Measurements from ENCODE around the gene OR6K6. TPM values are rescaled to one million over a fixed set of nuclear protein-coding genes. Genes with fewer than 3 reads are reported as not detected.

OR6K6 gene
- total RNA-seq, 1 donor from 2014 or later = not detected

DNA sequence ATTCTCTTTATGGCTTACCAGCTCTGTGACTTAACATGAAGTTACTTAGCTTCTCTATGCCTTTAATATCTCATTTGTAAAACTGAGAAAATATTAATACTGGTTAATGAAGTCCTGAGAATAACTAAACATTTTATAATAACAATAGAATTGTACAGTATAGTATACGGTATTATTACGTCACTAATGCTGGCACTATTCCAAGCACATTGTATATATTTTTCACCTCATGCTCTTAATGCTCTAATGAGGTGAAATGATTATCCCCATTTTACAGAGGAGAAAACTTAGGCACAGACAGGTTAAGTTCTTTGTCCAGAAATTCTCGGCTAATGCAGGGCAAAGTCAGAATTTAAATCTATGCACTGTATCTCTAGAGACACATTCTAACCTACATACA, 34.9 kb upstream of the OR6K6 start:
- H3K9me3 Mint-ChIP-seq = no peaks in the 10 kb centered on the region
- no peak for DNase-seq (ENCODE audit: low spot score)
- Histone ChIP-seq H3K9me3 (ENCODE audit: low read depth) (no peaks in the 10 kb centered on the region), H3K79me2 (ENCODE audit: low read depth) (no peaks in the 10 kb centered on the region), H3K27me3 (no peaks in the 10 kb centered on the region), H2AFZ (replicated peaks) (no peak overlapping the region), H3K9ac (no peak overlapping the region), H3K4me1 (no peaks in the 10 kb centered on the region), H3K36me3 (no peaks in the 10 kb centered on the region), H3K4me3 (no peak overlapping the region), H3F3A (ENCODE audit: low read depth) (no peaks in the 10 kb centered on the region), H3K27ac (no peak overlapping the region), H3K4me2 (no peak overlapping the region), H4K20me1 (ENCODE audit: low read depth) (no peaks in the 10 kb centered on the region)
- no peaks in the 10 kb centered on the region for H3K36me3 Mint-ChIP-seq
- no peak overlapping the region for H3K4me3 Mint-ChIP-seq
- no peaks in the 10 kb centered on the region for H3K4me1 Mint-ChIP-seq
- no peaks in the 10 kb centered on the region for H3K27me3 Mint-ChIP-seq (ENCODE audit: insufficient read depth, low read depth)
- TF ChIP-seq EZH2phosphoT487 (IDR thresholded peaks at IDR 0.05) = no peak
- TF ChIP-seq, protein P1, sequence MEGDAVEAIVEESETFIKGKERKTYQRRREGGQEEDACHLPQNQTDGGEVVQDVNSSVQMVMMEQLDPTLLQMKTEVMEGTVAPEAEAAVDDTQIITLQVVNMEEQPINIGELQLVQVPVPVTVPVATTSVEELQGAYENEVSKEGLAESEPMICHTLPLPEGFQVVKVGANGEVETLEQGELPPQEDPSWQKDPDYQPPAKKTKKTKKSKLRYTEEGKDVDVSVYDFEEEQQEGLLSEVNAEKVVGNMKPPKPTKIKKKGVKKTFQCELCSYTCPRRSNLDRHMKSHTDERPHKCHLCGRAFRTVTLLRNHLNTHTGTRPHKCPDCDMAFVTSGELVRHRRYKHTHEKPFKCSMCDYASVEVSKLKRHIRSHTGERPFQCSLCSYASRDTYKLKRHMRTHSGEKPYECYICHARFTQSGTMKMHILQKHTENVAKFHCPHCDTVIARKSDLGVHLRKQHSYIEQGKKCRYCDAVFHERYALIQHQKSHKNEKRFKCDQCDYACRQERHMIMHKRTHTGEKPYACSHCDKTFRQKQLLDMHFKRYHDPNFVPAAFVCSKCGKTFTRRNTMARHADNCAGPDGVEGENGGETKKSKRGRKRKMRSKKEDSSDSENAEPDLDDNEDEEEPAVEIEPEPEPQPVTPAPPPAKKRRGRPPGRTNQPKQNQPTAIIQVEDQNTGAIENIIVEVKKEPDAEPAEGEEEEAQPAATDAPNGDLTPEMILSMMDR (IDR thresholded peaks at IDR 0.05) = no peak
- no peak overlapping the region for H3K27ac Mint-ChIP-seq

DNA sequence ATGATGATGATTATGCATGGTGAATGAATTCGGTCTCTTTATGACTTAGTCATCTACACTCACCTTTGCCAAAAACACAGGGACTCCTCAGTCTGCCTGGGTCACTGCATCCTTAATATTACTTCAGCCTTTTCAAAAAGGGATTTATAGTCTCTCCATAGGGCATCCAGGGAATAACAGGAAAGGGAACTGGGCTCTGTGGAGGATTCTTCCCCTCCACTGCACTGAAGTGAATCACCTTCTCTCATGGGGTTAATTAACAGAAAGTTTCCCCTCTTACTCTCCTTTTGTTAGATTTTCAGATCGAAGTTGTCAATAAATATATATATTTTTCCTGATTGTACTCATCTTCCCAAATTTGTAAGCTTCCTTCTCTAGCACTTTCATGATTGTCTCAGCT, 33.9 kb upstream of the OR6K6 start, which contains the start of gene OR6K3:
Gene OR6K3 (minus strand): TSS at position 101 of the 400 bp plus-strand sequence. CDS start 2,605 bp downstream, outside the sequence.
- Histone ChIP-seq H4K20me1 (ENCODE audit: low read depth) (no peaks in the 10 kb centered on the region), H2AFZ (replicated peaks) (no peak within 1 kb of the TSS), H3K9ac (no peak within 1 kb of the TSS), H3K4me2 (no peak within 1 kb of the TSS), H3F3A (ENCODE audit: low read depth) (no peaks in the 10 kb centered on the region), H3K36me3 (no peaks in the 10 kb centered on the region), H3K27ac (no peak within 1 kb of the TSS), H3K4me1 (no peaks in the 10 kb centered on the region), H3K9me3 (ENCODE audit: low read depth) (no peaks in the 10 kb centered on the region), H3K27me3 (no peaks in the 10 kb centered on the region), H3K4me3 (no peak within 1 kb of the TSS), H3K79me2 (ENCODE audit: low read depth) (no peaks in the 10 kb centered on the region)
- DNase-seq (ENCODE audit: low spot score) = no peak
- no peak within 1 kb of the TSS for H3K27ac Mint-ChIP-seq
- no peaks in the 10 kb centered on the region for H3K27me3 Mint-ChIP-seq (ENCODE audit: insufficient read depth, low read depth)
- TF ChIP-seq, protein P1 (IDR thresholded peaks at IDR 0.05) = no peak
- TF ChIP-seq EZH2phosphoT487 (IDR thresholded peaks at IDR 0.05) (no peak), EZH2 (IDR thresholded peaks at IDR 0.05) (no peak)
- H3K4me3 Mint-ChIP-seq = no peak within 1 kb of the TSS
- no peaks in the 10 kb centered on the region for H3K36me3 Mint-ChIP-seq
- H3K9me3 Mint-ChIP-seq = no peaks in the 10 kb centered on the region
- H3K4me1 Mint-ChIP-seq = no peaks in the 10 kb centered on the region

DNA sequence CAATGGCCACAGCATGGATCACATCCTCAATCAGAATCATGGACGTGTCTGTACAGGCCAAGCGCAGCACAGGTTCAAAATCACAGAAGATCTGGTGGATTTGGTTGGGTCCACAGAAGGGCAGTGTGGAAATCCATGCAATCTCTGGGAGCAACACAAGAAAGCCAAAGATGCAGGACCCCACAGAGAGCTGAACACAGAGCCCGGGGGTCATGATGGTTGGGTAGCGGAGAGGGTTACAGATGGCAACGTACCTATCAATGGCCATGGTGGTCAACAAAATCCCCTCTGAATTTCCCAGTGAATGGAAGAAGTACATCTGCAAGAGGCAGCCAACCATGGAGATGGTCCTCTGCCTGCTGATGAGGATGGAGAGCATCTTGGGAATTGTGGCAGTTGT, 30.1 kb upstream of the OR6K6 start:
- no peak overlapping the region for H3K27ac Mint-ChIP-seq
- Histone ChIP-seq H3K4me2 (no peak overlapping the region), H2AFZ (replicated peaks) (no peak overlapping the region), H3K27ac (no peak overlapping the region), H3F3A (ENCODE audit: low read depth) (no peaks in the 10 kb centered on the region), H3K4me1 (no peaks in the 10 kb centered on the region), H3K36me3 (no peaks in the 10 kb centered on the region), H3K9ac (no peak overlapping the region), H3K9me3 (ENCODE audit: low read depth) (no peaks in the 10 kb centered on the region), H3K79me2 (ENCODE audit: low read depth) (no peaks in the 10 kb centered on the region), H3K4me3 (no peak overlapping the region), H3K27me3 (no peaks in the 10 kb centered on the region), H4K20me1 (ENCODE audit: low read depth) (no peaks in the 10 kb centered on the region)
- no peak for TF ChIP-seq EZH2 (IDR thresholded peaks at IDR 0.05)
- TF ChIP-seq EZH2phosphoT487 (IDR thresholded peaks at IDR 0.05) = no peak
- TF ChIP-seq, protein P1 (IDR thresholded peaks at IDR 0.05) = no peak
- H3K36me3 Mint-ChIP-seq = no peaks in the 10 kb centered on the region
- H3K4me3 Mint-ChIP-seq = no peak overlapping the region
- no peaks in the 10 kb centered on the region for H3K27me3 Mint-ChIP-seq (ENCODE audit: insufficient read depth, low read depth)
- H3K9me3 Mint-ChIP-seq = no peaks in the 10 kb centered on the region
- DNase-seq (ENCODE audit: low spot score) = no peak
- H3K4me1 Mint-ChIP-seq = no peaks in the 10 kb centered on the region

All from neural progenitor cell (in vitro differentiated cells).